HTR-8/SVneo (cell line): ENCODE data around the gene CCSAP.
"Not testable (repeated sequence)": the region's sequence is repeated elsewhere in the genome, so short reads cannot be mapped to it uniquely, and the experiment has no call there.

Experiments used
- DNase-seq: peaks from one replicate; pipeline ENCODE4 v3.0.0; 2011; ENCODE audit warnings: low spot score, mixed read lengths; ENCODE audit not compliant: insufficient read length
- FAIRE-seq: peaks from 2 replicates; lab custom pipeline; 2011; peaks lifted over from hg19 to GRCh38; lab: Jason Lieb, UNC

CCSAP gene

DNA sequence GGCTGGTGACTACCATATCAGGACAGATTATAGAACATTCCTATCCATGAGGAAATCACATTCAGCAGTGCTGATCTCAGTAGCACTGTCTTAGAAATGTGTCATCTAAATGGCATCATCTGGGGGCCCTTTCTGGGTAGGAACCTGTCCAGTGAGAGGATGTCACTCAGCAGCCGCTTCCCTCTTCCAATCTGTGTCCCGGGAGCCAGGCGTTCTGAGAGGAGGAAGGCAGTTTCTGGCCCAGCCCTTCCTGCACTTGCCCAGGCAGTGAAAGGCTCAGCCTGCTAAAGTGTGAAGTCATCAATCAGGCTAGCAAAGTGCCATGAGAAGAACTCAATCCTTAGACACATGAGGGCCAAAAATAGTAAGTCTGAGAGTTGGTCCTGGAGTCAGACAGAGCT lies 46.3 kb downstream of the CCSAP start:
- peak; percentile 69 for FAIRE-seq
- peak; percentile 14 for DNase-seq

DNA sequence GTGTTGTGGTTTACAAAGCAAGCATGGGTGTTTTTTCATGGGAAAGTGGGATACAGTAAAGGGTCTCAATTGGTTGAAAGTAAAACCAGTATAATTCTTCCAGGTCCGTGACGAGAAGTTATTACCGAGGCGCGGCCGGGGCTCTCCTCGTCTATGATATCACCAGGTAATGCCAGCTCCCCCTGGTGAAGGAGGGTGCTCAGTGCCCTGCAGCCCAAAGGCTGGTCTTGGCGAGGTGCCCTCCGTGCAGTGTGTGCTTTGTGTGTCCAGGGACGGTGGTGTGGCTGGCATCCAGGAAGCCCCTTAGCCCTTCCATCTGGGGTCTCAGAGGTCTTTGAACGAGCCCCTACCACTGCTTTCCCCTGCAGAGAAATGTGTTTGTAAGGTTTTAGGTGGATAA lies 47.1 kb downstream of the CCSAP start:
- DNase-seq (no peak), FAIRE-seq (no peak)

DNA sequence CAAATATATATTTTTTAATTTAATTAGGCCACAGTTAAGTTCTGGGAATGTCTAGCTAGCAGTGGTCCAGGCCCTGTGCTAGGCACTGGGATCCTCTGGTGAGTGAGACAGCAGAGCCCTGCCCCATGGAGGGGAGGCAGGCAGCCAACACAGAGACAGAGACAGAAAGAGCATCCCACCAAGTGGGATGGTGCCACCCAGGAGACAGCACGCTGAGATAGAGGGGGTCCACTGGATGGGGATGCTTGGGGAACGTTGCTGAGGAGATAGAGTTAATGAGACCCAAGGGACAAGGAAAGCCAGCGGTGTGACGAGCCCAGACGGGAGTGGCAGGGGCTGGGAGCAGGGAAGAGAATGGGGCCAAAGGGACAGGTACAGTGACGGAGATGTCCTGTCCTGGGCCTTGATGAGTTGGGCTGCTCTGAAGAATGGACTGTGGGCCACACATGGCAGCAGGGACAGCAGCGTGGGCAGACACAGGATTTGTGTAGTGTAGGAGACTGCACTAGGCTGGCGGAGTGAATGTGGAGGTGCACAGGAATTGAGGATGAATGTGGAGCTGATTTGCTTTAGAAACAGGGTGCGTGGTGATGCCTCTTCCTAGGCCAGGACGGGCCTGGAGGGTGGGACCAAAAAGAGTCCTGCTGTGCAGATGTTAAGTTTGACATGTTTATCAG lies 49.2 kb downstream of the CCSAP start:
- FAIRE-seq (peak; percentile 54), DNase-seq (no peak)

DNA sequence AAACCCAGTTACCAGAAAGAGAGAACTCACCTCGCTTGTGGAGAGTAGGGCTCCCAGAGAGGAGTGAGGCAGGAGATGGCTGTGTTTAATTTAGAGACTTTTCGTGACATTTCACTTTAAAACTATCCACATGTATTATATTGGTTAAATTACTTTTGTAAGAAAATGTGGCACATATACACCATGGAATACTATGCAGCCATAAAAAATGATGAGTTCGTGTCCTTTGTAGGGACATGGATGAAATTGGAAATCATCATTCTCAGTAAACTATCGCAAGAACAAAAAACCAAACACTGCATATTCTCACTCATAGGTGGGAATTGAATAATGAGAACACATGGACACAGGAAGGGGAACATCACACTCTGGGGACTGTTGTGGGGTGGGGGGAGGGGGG lies 51.2 kb downstream of the CCSAP start:
- FAIRE-seq, DNase-seq: not testable (repeated sequence)

DNA sequence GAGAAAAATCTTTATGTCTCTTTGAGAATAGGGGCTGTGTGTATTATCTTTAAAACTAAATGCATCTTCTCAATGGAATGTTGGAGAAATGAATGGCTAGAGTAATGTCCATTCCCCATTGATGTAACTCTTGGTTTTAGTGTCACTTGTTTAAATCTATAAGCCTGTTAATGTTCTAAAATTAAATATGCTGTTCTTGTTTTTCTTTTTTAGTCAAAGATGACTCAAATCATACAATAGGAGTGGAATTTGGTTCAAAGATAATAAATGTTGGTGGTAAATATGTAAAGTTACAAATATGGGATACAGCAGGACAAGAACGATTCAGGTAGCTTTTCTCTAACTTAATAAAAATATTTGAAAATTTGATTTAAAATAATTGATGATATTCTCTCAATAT lies 54.3 kb downstream of the CCSAP start:
- FAIRE-seq = no peak
- DNase-seq = no peak

DNA sequence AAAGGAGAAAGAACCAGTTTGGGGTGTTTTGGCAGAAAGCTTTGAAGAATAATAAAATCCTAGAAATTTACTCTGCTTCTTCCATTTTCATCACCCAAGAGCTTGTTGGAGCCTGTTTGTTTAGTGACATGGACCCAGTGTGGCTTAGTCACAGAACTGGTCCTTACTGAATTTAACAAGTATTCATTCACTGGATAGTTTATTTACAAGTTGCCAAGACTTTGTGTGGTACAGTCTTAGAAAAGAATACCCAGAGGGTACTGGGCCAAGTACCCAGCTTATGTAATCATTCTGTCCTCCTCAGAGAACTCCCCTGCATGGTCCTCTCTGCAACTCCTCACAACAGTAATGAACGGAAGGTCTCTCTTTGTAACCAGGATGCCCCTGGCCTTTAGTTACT lies 55.6 kb downstream of the CCSAP start:
- FAIRE-seq (no peak), DNase-seq (no peak)

DNA sequence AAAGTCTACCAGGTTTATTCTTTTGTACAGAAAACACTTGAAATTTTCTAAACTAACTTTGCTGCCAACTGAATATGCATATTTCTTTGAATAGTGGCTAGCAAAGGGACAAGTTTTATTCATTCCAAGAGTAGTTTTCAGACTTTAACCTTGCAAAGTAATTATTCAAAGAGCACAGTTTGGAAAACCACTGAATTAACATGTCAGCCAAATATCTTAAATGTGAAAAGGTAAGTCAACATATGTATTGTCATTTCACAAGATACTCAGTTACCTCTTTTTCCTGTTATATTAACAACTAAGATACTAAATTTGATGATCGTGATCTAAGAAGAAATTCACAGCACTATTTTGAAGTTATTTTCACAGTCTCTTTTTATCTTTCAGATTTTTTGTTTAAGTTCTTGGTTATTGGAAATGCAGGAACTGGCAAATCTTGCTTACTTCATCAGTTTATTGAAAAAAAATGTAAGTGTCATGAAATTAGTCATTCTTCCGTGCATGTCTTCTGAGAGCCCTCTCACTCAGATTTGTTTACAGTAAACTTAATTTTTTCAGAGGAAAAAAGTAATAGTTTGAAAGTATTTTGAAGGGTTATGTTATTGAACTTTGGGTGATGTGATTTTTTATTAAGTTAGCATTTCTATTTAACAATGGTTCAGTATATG lies 56.6 kb downstream of the CCSAP start:
- FAIRE-seq = no peak

DNA sequence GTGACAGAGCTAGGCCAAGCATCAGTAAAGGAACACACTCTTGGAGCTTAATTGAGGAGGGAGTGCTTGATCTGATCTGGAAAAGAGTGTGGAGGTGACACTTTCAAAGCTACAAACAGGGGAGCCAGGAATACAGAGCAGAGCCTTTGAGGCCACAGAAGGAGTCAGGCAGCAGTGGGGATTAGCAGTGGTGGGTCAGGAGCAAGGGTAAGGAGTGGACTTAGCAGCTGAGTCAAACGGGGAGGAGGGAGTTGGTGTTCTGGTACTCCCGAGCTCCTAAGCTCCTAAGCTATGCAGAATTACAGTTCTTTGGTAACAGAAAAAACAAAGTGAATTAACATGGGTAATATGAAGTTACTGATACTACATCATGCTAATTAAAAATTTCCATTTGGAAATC lies 57.4 kb downstream of the CCSAP start:
- DNase-seq (no peak), FAIRE-seq (peak; percentile 38)

More for the DNA sequence above, 56.6 kb downstream of the CCSAP start:
- no peak for DNase-seq

DNA sequence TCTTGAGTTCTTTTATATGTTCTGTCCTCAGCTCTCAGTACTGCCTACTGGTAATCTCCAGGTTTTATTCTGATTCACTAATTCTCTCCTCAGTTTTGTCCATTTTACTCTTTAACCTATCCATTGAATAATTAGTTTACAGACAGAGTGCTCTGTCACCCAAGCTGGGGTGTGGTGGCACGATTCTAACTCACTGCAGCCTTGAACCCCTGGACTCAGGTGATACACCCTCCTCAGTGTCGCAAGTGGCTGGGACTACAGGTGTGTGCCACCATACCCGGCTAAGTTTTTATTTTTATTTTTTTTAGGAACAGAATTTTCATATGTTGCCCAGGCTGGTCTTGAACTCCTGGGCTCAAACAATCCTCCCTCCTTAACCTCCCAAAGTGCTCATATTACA lies 58.0 kb downstream of the CCSAP start:
- no peak for FAIRE-seq
- no peak for DNase-seq

DNA sequence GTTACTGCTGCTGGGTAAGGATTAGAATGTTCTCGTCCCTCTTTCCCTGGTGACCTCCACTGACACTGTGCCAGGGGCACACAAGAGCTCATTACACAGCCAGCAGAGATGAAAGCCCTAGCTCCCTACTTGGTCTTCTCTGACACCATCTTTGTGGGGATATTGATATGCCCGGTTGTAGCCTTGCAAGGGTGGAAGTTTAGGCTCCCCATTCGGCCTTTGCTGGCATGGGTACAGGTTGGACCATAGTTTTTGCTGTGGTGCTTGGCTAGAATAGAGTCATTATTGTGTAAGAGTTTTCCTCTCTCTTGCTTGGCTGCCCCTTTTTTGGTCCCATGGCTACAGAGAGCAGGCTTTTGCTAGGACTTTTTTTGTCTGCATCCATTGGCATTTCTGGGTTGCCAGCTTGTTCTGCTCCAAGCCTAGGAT lies 59.6 kb downstream of the CCSAP start:
- no peak for FAIRE-seq
- no peak for DNase-seq

DNA sequence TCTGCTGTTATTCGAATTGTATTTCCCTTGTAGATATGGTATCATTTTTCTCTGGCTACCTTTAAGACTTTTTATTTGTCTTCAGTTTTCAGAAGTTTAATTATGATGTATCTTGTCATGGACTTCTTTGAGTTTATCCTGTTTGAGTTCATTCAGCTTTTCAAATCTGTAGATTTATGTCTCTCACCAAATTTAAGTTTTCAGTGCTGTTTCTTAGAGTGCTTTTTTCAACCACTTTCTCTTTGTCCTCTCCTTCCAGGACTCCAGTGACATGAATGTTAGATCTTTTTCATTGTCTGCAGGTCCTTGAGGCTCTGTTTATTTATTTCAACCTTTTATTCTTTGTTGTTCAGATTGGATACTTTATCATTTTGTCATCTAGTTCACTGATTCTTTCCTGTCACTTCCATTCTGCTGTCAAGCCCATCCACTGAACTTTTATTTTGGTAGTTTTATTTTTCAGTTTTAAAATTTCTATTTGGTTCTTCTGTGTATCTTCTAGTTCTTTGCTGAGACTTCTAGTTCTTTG lies 60.5 kb downstream of the CCSAP start:
- DNase-seq = no peak
- no peak for FAIRE-seq

DNA sequence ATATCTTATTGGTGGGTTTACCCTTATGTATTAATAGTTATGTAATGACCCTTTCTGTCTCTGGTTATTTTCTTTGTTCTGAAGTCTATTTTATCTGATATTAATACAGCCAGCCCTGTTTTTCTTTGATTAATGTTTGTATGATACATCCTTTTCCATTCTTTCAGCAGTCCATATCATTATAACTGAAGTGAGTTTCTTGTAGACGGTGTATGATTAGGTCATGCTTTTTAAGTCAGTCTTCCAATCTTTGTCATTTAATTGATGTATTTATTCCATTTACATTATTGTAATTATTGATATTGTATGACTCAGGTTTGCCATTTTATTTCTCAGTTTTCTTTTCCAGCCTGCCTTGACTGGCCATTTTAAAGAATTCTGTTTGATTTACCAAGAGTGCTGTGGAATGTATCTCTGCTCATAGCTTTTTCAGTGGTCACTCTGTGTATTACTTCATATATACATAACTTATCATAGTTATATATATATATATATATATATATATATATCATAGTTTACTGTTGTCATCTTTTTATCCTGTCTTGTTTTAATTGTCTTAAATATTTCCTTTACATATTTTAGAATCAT lies 61.4 kb downstream of the CCSAP start:
- DNase-seq (no peak), FAIRE-seq (no peak)

DNA sequence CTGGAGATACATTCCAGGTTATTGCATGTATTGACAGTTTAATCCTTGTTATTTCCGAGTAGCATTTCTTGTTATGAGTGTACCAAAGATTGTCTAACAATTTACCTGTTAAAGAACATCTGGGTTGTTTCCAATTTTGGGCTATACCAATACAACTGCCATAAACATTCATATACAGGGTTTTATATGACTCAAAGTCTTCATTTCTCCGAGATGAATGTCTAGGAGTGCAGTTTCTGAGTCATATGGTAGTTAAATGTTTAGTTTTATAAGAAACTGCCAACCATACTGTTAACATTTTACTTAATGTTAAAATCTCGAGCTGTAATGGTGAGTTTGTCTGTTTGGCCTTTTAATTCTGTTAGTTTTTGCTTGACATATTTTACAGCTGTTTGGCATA lies 61.9 kb downstream of the CCSAP start:
- DNase-seq (no peak), FAIRE-seq (no peak)

DNA sequence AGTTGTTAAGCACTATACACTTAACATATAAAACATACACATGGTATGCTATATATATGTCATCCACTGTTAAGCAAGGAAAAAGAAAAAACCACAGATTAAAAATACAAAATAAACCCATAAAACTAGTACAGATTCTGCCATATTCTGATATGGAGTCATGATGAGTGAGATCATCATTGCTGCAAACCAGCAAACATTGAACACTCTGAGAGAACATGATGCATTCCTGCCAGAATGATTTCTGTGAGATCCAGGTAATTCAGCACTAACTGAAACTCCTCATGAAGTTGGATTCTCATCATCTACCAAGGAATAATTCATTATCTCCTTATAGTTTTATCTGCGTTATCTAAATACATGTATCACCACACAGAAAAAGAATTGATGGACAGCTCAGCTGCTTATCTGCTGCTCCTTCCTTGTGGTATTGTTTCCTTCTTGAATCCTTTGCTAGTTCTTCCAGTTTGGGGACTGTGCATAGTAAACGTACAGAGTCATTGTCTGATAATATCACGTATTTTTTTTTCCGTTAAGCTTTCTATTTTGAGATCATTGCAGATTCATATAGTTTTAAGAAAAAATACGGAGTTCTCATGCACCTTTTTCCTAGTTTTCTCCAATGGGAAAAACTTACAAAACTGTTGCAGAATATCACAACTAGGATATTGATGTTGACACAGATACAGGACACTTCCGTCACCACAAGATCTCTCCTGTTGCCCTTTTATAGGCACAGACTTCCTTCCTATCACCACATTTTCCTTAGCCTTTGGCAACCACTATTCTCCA lies 62.6 kb downstream of the CCSAP start:
- DNase-seq (no peak), FAIRE-seq (no peak)

DNA sequence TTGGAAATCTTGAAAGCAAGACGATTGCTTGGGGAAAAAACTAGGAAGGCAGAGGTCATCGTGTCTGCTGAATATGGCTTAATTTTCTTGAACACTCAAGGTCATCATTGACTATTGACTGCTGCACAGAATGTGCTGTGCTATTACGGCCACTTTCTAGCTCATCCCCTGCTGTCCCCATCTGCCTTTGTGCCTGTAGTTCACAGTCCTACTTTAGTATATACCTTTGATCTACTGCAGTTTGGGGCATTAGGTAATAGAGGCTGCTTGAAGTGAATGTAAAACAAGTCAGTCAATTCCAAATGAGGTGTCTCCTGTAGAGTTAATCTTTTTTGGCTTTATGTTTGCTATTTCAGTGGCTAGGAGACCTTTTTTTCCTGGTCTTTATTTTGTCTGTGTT lies 63.6 kb downstream of the CCSAP start:
- DNase-seq (no peak), FAIRE-seq (no peak)

DNA sequence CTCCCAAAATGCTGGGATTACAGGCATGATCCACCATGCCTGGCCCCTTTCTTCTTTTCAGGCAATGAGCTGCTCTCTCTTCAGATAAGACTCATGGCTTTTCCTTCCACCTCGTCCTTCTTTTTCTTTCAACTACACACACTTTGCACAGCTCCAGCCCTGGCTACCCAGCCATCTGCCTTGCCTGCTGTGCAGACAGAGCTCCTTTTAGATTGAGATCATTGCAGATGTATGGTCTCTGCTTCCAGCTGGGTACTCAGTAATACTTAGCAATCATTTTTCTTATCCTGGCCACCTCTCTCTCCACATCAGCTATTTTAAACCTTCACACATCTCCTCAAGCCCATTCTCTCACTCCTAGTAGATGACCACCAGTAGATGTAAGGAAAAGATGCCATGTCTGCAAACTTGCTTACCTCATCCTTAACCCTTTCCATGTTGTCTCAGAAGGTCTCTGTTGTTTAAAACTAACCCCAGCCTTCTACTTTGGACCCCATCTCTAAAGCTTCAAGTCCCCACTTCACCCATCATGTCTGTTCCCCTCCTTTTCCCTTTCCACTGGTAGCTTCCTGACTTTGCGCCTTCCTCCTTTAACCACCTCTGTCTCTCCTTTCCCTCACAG lies 64.6 kb downstream of the CCSAP start:
- DNase-seq = no peak
- no peak for FAIRE-seq

DNA sequence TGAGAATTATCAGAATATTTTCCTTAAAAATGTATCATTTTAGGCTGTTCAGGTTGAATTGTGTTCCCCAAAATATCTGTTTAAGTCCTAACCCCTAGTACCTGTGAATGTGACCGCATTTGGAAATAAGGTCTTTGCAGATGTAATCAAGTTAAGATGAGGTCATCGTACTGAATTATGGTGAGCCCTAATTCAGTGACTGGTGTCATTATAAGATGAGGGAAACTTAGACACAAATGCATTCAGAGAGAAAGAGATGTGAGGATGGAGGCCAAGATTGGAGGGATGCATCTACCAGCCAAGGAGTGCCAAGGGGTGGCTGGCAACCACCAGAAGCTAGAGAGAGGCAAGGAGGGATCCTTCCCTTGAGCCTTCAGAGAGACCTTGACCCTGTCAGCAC lies 67.8 kb downstream of the CCSAP start:
- DNase-seq (no peak), FAIRE-seq (no peak)

DNA sequence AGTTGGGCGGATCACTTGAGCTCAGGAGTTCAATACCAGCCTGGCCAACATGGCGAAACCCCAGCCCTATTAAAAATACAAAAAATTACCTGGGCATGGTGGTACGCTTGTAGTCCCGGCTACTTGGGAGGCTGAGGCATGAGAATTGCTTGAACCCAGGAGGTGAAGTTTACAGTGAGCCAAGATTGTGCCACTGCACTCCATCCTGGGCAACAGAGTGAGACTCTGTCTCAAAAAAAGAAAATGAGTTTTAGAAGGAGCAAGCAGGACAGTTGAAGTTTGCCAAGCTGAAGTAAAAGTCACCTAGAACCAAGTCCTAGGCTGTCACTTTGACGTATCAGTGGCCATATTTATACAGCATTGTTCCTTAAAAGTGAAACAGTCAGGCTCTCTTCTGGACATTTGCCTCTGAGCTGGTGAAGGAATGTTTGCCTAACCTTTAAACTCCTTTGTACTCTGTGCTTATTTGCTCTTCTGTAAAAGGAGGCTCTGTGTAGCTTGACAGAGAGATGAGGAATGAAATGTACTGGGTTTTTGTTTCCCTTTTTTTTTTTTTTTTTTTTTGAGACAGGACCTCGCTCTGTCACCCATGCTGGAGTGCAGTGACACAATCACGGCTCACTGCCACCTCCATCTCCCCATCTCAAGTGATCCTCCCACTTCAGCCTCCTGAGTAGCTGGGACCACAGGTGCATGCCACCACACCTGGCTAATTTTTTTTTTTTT lies 69.2 kb downstream of the CCSAP start:
- FAIRE-seq = no peak
- DNase-seq = no peak
